ENCODE data around the gene CWC22. TPM values are rescaled to one million over a fixed set of nuclear protein-coding genes. Genes with fewer than 3 reads are reported as not detected.

The CWC22 gene
- total and polyA plus RNA-seq, 2 of the 8 experiments (the other 6 are each of a cell fraction or from before 2014, with no cell fraction given), result 3.7 to 34.0 TPM

DNA sequence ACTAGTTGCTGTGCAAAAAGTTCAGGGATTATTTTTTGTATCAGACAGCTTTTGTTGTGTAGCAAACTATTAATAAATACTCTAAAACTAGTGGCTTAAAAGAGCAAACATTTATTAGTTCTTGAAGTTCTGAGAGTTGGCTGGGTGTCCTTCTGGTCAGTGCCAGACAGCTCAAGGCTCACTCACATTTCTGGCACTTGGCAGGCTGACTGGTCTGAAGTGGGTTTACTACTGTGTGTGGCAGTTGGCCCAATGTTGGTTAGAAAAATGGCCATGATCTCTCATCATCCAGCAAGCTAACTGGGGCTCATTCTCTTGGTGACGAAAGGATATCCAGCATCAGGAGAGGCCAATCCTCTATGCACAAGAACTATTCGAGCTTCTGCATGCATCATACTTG, 74.3 kb downstream of the CWC22 start:
- Histone ChIP-seq H2BK120ac (replicated peaks; ENCODE audit: low read depth, low read length) (no peak overlapping the region), H2BK15ac (ENCODE audit: low read length) (no peak overlapping the region), H3K79me1 (ENCODE audit: low read depth, low read length) (no peaks in the 10 kb centered on the region), H2BK5ac (ENCODE audit: low read depth, low read length) (no peak overlapping the region), H3K79me2 (ENCODE audit: control insufficient read depth in 1 of 2, insufficient read depth in 2 of 2, low read length in 2 of 2) (no peaks in the 10 kb centered on the region), H3K9me3 (ENCODE audit: insufficient read depth in 2 of 2, low read depth in 1 of 2, low read length in 1 of 2) (peaks cover 7 to 13% of the 10 kb centered on the region in 2 experiments; a peak in 3 of 4 replicates), H3K36me3 (ENCODE audit: control insufficient read depth in 2 of 4, insufficient read depth in 4 of 4, low read length in 3 of 4) (no peaks in the 10 kb centered on the region), H3K27me3 (replicated peaks in 1 of 4; ENCODE audit: control insufficient read depth in 3 of 4, extremely low read depth in 1 of 4, insufficient read depth in 3 of 4, low read length in 3 of 4) (peaks cover 0 to 1% (median 0%) of the 10 kb centered on the region in 4 experiments; a peak in 1 of 7 replicates), H2BK12ac (ENCODE audit: low read depth, low read length) (no peak overlapping the region), H2AK5ac (ENCODE audit: low read depth, low read length) (no peak overlapping the region), H3K4me1 (replicated peaks in 1 of 4; ENCODE audit: control insufficient read depth in 3 of 4, insufficient read depth in 4 of 4, low read length in 3 of 4) (peaks cover 0 to 2% (median 0%) of the 10 kb centered on the region in 4 experiments; a peak in 1 of 7 replicates), H4K5ac (ENCODE audit: insufficient read length, low read depth, low read length) (no peak overlapping the region), H3K18ac (ENCODE audit: extremely low read depth, low read length) (no peak overlapping the region), H4K8ac (ENCODE audit: extremely low read depth, insufficient read depth, low read length) (no peak overlapping the region), H4K20me1 (replicated peaks in 1 of 2; ENCODE audit: control insufficient read depth in 1 of 2, insufficient read depth in 2 of 2, low read length in 2 of 2) (no peaks in the 10 kb centered on the region), H3K23me2 (ENCODE audit: low read depth, low read length) (no peaks in the 10 kb centered on the region), H3K56ac (replicated peaks; ENCODE audit: insufficient read length, low read depth, low read length) (no peak overlapping the region), H3K4me2 (ENCODE audit: insufficient read depth in 1 of 2, low read depth in 2 of 2, low read length in 2 of 2) (no peak overlapping the region), H3K14ac (ENCODE audit: insufficient read length) (no peak overlapping the region), H2AFZ (ENCODE audit: low read length) (no peak overlapping the region), H2BK20ac (ENCODE audit: low read length) (no peak overlapping the region), H3K4me3 (ENCODE audit: extremely low read depth in 1 of 4, insufficient read depth in 2 of 4, low read depth in 3 of 4, low read length in 4 of 4) (no peak overlapping the region), H3K27ac (ENCODE audit: low read depth, low read length) (no peak overlapping the region), H3K9ac (replicated peaks in 1 of 4; ENCODE audit: extremely low read depth in 1 of 4, low read depth in 3 of 4, low read length in 3 of 4) (no peak overlapping the region), H3K23ac (ENCODE audit: insufficient read length) (no peak overlapping the region), H3K4ac (replicated peaks; ENCODE audit: insufficient read length, low read depth, low read length) (no peak overlapping the region), H4K91ac (replicated peaks; ENCODE audit: insufficient read length, low read length) (no peak overlapping the region)
- no peak for DNase-seq (ENCODE audit: low read depth in 1 of 2, low spot score in 2 of 2)
- ChIA-PET POLR2A (ENCODE audit: partially characterized antibody) (no interaction called here), CTCF (ENCODE audit: partially characterized antibody) (interaction anchor here (1.0 to 3.3 kb wide), 4 partner anchors 34 to 144 kb away, joined by 3 to 10 read pairs (median 4); no protein-coding TSS in a partner anchor)
- no peak for FAIRE-seq
- 100% methylated on average over 2 of the region's 2 CpGs; no CpG with 5 or more reads in 1 of the 2 experiments for WGBS, 2 experiments (ENCODE audit: extremely low coverage in 1 of 2, insufficient coverage in 1 of 2, insufficient read length in 1 of 2, insufficient replicate concordance in 2 of 2, low coverage in 1 of 2, low lambda C conversion rate in 2 of 2, missing lambda C conversion rate in 1 of 2)
- TF ChIP-seq SUZ12 (IDR thresholded peaks at IDR 0.05; ENCODE audit: low read length) (no peak), HDAC2 (IDR thresholded peaks at IDR 0.05; ENCODE audit: borderline replicate concordance in 1 of 2, low read depth in 2 of 2, low read length in 2 of 2) (no peak), NRF1 (IDR thresholded peaks at IDR 0.05; ENCODE audit: low read depth, low read length) (no peak), CREB1 (IDR thresholded peaks at IDR 0.05) (no peak), JUN (IDR thresholded peaks at IDR 0.05; ENCODE audit: low read depth, low read length) (no peak), BRCA1 (IDR thresholded peaks at IDR 0.05; ENCODE audit: low read depth, low read length) (no peak), RFX5 (IDR thresholded peaks at IDR 0.05; ENCODE audit: borderline replicate concordance, low read depth, low read length) (no peak), MAFK (IDR thresholded peaks at IDR 0.05; ENCODE audit: low read depth, low read length) (no peak), NANOG (IDR thresholded peaks at IDR 0.05; ENCODE audit: insufficient read depth, low read depth, low read length, poor library complexity, severe bottlenecking) (no peak), EGR1 (IDR thresholded peaks at IDR 0.05; ENCODE audit: borderline replicate concordance, low read depth, low read length) (no peak), CBX5 (IDR thresholded peaks at IDR 0.05; ENCODE audit: low read depth, low read length) (no peak), SP1 (IDR thresholded peaks at IDR 0.05; ENCODE audit: low read depth, low read length) (no peak), TCF12 (IDR thresholded peaks at IDR 0.05; ENCODE audit: low read depth, low read length) (no peak), POLR2A (IDR thresholded peaks at IDR 0.05; ENCODE audit: control extremely low read depth in 1 of 2, low read depth in 2 of 2, low read length in 2 of 2) (no peak)
- TF ChIP-seq, protein P1, sequence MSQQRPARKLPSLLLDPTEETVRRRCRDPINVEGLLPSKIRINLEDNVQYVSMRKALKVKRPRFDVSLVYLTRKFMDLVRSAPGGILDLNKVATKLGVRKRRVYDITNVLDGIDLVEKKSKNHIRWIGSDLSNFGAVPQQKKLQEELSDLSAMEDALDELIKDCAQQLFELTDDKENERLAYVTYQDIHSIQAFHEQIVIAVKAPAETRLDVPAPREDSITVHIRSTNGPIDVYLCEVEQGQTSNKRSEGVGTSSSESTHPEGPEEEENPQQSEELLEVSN (IDR thresholded peaks at IDR 0.05), result no peak

Measured in H1 (cell line).